Kidney tubule cell (primary cell): Measurements from ENCODE around the gene SLX4IP.

ENCODE experiments used
- DNase-seq: peaks from one replicate; pipeline ENCODE4 v3.0.0-alpha.2; 2018; ENCODE audit warnings: low spot score

Gene SLX4IP

GRCh38 chr20:10521068-10521831 is 86.1 kb downstream of the SLX4IP start:
- DNase-seq, result peak; percentile 69

- DNase-seq, result no peak
These were observed 86.7 kb downstream of the SLX4IP start for GRCh38 chr20:10521836-10522235.

- no peak for DNase-seq
These were observed 87.2 kb downstream of the SLX4IP start for GRCh38 chr20:10522328-10522727.

- peak; percentile 45 for DNase-seq
These were observed 88.3 kb downstream of the SLX4IP start for GRCh38 chr20:10523443-10523842.

GRCh38 chr20:10524034-10524476 is 89.0 kb downstream of the SLX4IP start:
- no peak for DNase-seq

- DNase-seq, result peak; percentile 57
These were observed 89.5 kb downstream of the SLX4IP start for GRCh38 chr20:10524643-10525042.

GRCh38 chr20:10527781-10528180 is 92.7 kb downstream of the SLX4IP start:
- DNase-seq, result no peak

GRCh38 chr20:10530883-10531282 is 95.8 kb downstream of the SLX4IP start:
- no peak for DNase-seq

GRCh38 chr20:10531848-10532247 is 96.7 kb downstream of the SLX4IP start:
- DNase-seq, result no peak

- DNase-seq, result no peak
These were observed 97.3 kb downstream of the SLX4IP start for GRCh38 chr20:10532361-10532760.

GRCh38 chr20:10536531-10536930 is 101.4 kb downstream of the SLX4IP start:
- peak; percentile 51 for DNase-seq

GRCh38 chr20:10537850-10538480 is 102.9 kb downstream of the SLX4IP start:
- peak; percentile 61 for DNase-seq

- DNase-seq, result no peak
These were observed 103.7 kb downstream of the SLX4IP start for GRCh38 chr20:10538768-10539167.

- DNase-seq, result no peak
These were observed 104.9 kb downstream of the SLX4IP start for GRCh38 chr20:10539818-10540553.

- DNase-seq, result peak; percentile 96
These were observed 105.8 kb downstream of the SLX4IP start for GRCh38 chr20:10540636-10541493.

GRCh38 chr20:10541668-10542411 is 106.7 kb downstream of the SLX4IP start:
- DNase-seq, result no peak

GRCh38 chr20:10542442-10542841 is 107.3 kb downstream of the SLX4IP start:
- no peak for DNase-seq

- DNase-seq, result no peak
These were observed 108.4 kb downstream of the SLX4IP start for GRCh38 chr20:10543480-10543879.

- DNase-seq, result peak; percentile 82
These were observed 112.4 kb downstream of the SLX4IP start for GRCh38 chr20:10547276-10548114.

GRCh38 chr20:10549511-10549910 is 114.4 kb downstream of the SLX4IP start:
- DNase-seq, result no peak
